Measurements from ENCODE around the gene FGFR3. TPM values are rescaled to one million over a fixed set of nuclear protein-coding genes. Genes with fewer than 3 reads are reported as not detected.

The FGFR3 gene
- total and polyA plus RNA-seq, 9 of the 15 experiments (the other 6 are each of a cell fraction or from before 2014, with no cell fraction given) = 1.2 to 60.4 (median 12.7) TPM

DNA sequence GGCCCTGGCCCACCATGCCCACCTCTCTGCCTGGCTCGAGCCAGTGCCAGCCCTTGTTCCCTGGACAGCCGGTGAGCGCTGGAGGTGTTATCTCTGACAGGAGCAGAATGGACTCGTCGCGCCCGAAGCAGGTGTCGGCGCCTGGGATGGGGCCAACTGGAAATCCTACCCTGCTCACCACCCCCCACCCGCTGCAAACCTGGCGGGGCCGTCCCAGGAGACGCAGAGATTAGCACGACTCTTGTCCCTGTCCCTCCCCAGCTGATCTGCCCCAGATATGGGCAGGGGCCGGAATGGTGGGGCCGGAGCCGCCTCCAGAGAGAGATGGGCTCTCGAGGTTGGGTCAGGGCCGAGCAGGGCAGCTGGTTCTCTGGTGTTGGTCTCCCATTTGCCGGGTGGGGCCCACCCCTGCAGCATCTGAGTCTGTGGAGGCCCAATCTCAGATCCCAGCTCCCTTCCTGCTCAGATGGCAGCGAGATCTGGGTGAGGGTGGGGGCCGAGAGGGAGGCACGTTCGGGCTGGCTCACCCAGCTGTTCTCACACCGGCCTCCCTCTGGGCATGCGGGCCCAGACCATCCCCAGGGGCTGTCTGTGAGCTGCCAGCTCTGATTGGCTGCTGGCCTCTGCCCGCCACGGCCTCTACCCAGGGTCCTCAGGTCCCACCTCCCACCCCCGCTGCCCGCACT, 20.1 kb upstream of the FGFR3 start:
- no peaks in the 10 kb centered on the region for H3K9me3 ChIP-seq (replicated peaks; ENCODE audit: control insufficient read depth, insufficient read depth, low read depth, low read length)
- in situ Hi-C loops (cut with MboI) (no loop called here), intact Hi-C loops (cut with micrococcal nuclease) (no loop called here)
- no peaks in the 10 kb centered on the region for H4K20me1 ChIP-seq (replicated peaks; ENCODE audit: control insufficient read depth, insufficient read depth, low read length)
- H3K9me1 ChIP-seq (ENCODE audit: control insufficient read depth, insufficient read depth, low read length) = no peaks in the 10 kb centered on the region
- peak overlapping the region in 1 of 2 experiments; percentile 76; a peak in 1 of 4 replicates for H3K9ac ChIP-seq (ENCODE audit: insufficient read depth in 1 of 2, low read depth in 2 of 2, low read length in 2 of 2)
- H3K36me3 ChIP-seq (ENCODE audit: control insufficient read depth, insufficient read depth, low read length) = no peaks in the 10 kb centered on the region
- 10% methylated on average over 23 of the region's 30 CpGs for WGBS (ENCODE audit: insufficient coverage, low coverage, missing lambda C conversion rate)
- no peaks in the 10 kb centered on the region for H3K27me3 ChIP-seq (ENCODE audit: control insufficient read depth in 2 of 2, insufficient read depth in 2 of 2, low read length in 2 of 2)
- no peak overlapping the region for H2AFZ ChIP-seq (ENCODE audit: low read depth, low read length)
- TF ChIP-seq TFAP4 (CRISPR knock-in tag; IDR thresholded peaks at IDR 0.05; ENCODE audit: borderline replicate concordance) (peak; percentile 36; the same call in 1 of the 2 replicates), ETV5 (CRISPR knock-in tag; IDR thresholded peaks at IDR 0.05; ENCODE audit: low read depth) (no peak), ESRRB (CRISPR knock-in tag; IDR thresholded peaks at IDR 0.05; ENCODE audit: borderline replicate concordance) (no peak), TCF7 (IDR thresholded peaks at IDR 0.05; ENCODE audit: borderline replicate concordance) (no peak), ETV6 (IDR thresholded peaks at IDR 0.05; ENCODE audit: borderline replicate concordance in 1 of 2, low read depth in 2 of 2, low read length in 1 of 2) (no peak), ETV6 (CRISPR knock-in tag; IDR thresholded peaks at IDR 0.05; ENCODE audit: borderline replicate concordance) (no peak), NFYB (IDR thresholded peaks at IDR 0.05; ENCODE audit: extremely low read depth, insufficient read length) (peak; percentile 26), CBFA2T3 (IDR thresholded peaks at IDR 0.05) (peak; percentile 4; the same call in 1 of the 2 replicates), SLC30A9 (CRISPR knock-in tag; IDR thresholded peaks at IDR 0.05) (no peak), ZNF3 (CRISPR knock-in tag; IDR thresholded peaks at IDR 0.05) (no peak)
- TF ChIP-seq, protein P1, sequence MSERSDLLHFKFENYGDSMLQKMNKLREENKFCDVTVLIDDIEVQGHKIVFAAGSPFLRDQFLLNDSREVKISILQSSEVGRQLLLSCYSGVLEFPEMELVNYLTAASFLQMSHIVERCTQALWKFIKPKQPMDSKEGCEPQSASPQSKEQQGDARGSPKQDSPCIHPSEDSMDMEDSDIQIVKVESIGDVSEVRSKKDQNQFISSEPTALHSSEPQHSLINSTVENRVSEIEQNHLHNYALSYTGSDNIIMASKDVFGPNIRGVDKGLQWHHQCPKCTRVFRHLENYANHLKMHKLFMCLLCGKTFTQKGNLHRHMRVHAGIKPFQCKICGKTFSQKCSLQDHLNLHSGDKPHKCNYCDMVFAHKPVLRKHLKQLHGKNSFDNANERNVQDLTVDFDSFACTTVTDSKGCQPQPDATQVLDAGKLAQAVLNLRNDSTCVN (CRISPR knock-in tag; IDR thresholded peaks at IDR 0.05) = no peak
- no peaks in the 10 kb centered on the region for H3K79me2 ChIP-seq (ENCODE audit: control insufficient read depth, insufficient read depth, low read length)
- POLR2A ChIA-PET = interaction anchor here (0.6 to 2.7 kb wide), 5 partner anchors 9 to 20 kb away, joined by 3 to 11 read pairs (median 5); partner anchors contain the start of gene FGFR3
- DNase-seq (ENCODE audit: extremely low read depth in 1 of 4, low spot score in 3 of 4) = peak in 2 of 4 experiments; percentile 36 to 43
- H3K4me2 ChIP-seq (ENCODE audit: insufficient read depth, low read length) = no peak overlapping the region
- peaks cover 2 to 92% of the 10 kb centered on the region in 2 experiments; a peak in 4 of 5 replicates for H3K4me1 ChIP-seq (replicated peaks in 1 of 2; ENCODE audit: control insufficient read depth in 2 of 2, insufficient read depth in 2 of 2, low read length in 2 of 2)
- no peak for ATAC-seq
- no TSS peak for BruUV-seq (replicated peaks)
- CTCF ChIA-PET (ENCODE audit: low intra/inter-chr PET ratio) = no interaction called here
- H3K4me3 ChIP-seq = no peak overlapping the region
- FAIRE-seq = no peak
- H3K27ac ChIP-seq (ENCODE audit: extremely low read depth, low read depth, low read length) = no peak overlapping the region
